GM23248 (cell line): Measurements from ENCODE around the gene COPS6. TPM values are rescaled to one million over a fixed set of nuclear protein-coding genes. Genes with fewer than 3 reads are reported as not detected.

Experiments
- DNase-seq: peaks from one replicate; pipeline ENCODE4 v3.0.0-alpha.2; 2015
- H2AFZ ChIP-seq: fragments of 200-600 bp; sonication (generic); 2 replicates; pipeline ENCODE4 v1.6.1; 2016; ENCODE audit warnings: antibody characterized with exemption
- H3F3A ChIP-seq: fragments of 200-600 bp; sonication (generic); 2 replicates; pipeline ENCODE4 v1.6.1; 2016; ENCODE audit warnings: mild to moderate bottlenecking, antibody characterized with exemption, mixed run types; ENCODE audit not compliant: insufficient read depth
- H3K27ac ChIP-seq: fragments of 200-600 bp; sonication (generic); 2 replicates; pipeline ENCODE4 v1.5.1; 2016; ENCODE audit warnings: mild to moderate bottlenecking
- H3K27me3 ChIP-seq: fragments of 200-600 bp; sonication (generic); replicated peaks from 2 replicates; pipeline ENCODE4 v1.6.1; 2016; ENCODE audit warnings: mild to moderate bottlenecking; ENCODE audit not compliant: insufficient read depth
- H3K36me3 ChIP-seq: fragments of 200-600 bp; sonication (generic); 2 replicates; pipeline ENCODE4 v1.6.1; 2016; ENCODE audit warnings: low read depth, mild to moderate bottlenecking
- H3K4me1 ChIP-seq: fragments of 200-600 bp; sonication (generic); 2 replicates; pipeline ENCODE4 v1.6.1; 2016; ENCODE audit warnings: mild to moderate bottlenecking; ENCODE audit not compliant: insufficient read depth
- H3K4me2 ChIP-seq: fragments of 200-600 bp; sonication (generic); one replicate; pipeline ENCODE4 v1.6.1; 2016; ENCODE audit warnings: mild to moderate bottlenecking; ENCODE audit not compliant: unreplicated experiment
- H3K4me3 ChIP-seq: fragments of 200-600 bp; sonication (generic); 2 replicates; pipeline ENCODE4 v1.5.1; 2016; ENCODE audit warnings: mild to moderate bottlenecking
- H3K79me2 ChIP-seq: fragments of 200-600 bp; sonication (generic); 2 replicates; pipeline ENCODE4 v1.6.1; 2016; ENCODE audit warnings: mild to moderate bottlenecking; ENCODE audit not compliant: insufficient read depth
- H3K9ac ChIP-seq: fragments of 200-600 bp; sonication (generic); 2 replicates; pipeline ENCODE4 v1.6.1; 2016; ENCODE audit warnings: mild to moderate bottlenecking
- H3K9me2 ChIP-seq: fragments of 200-600 bp; sonication (generic); 2 replicates; pipeline ENCODE4 v1.6.1; 2016; ENCODE audit warnings: mixed run types, mild to moderate bottlenecking, moderate library complexity; ENCODE audit not compliant: insufficient read depth
- H3K9me3 ChIP-seq: fragments of 200-600 bp; sonication (generic); one replicate; pipeline ENCODE4 v1.6.1; 2017; ENCODE audit warnings: low read depth
- H4K20me1 ChIP-seq: fragments of 200-600 bp; sonication (generic); 2 replicates; pipeline ENCODE4 v1.6.0; 2016; ENCODE audit not compliant: insufficient read depth
- EZH2 ChIP-seq: fragments of 200-600 bp; sonication (generic); IDR thresholded peaks from 2 replicates; pipeline ENCODE4 v1.6.1; 2018; ENCODE audit warnings: antibody characterized with exemption, mild to moderate bottlenecking; ENCODE audit not compliant: insufficient read depth, poor library complexity, severe bottlenecking
- EZH2phosphoT487 ChIP-seq: fragments of 200-600 bp; sonication (generic); IDR thresholded peaks from 2 replicates; pipeline ENCODE4 v1.6.1; 2018; ENCODE audit warnings: antibody characterized with exemption, moderate library complexity, mild to moderate bottlenecking, low read depth; ENCODE audit not compliant: insufficient read depth
- WGBS, 2 experiments: methylation state at CpG; one replicate each; pipeline ENCODE4 v1.1.6; 2015 to 2017; ENCODE audit warnings: low lambda C conversion rate in 2 of 2, low coverage in 1 of 2; ENCODE audit errors: missing lambda C conversion rate in 2 of 2; 5-methylcytosine and 5-hydroxymethylcytosine counted together
- in situ Hi-C: fragments of 300-500 bp; cut with MboI; formaldehyde crosslinking; loops from 2 replicates; pipeline ENCODE4 v1.15.0; 2020
- polyA plus RNA-seq: library from polyadenylated mRNA; unstranded; fragments of >200 nt; fragmentation: Nextera tagmentation; extraction: Ambion mirVana; gene quantifications from 2 replicates; pipeline ENCODE4 v1.2.1, GENCODE V29; 2016
- total RNA-seq: library from RNA; depleted of rRNA; stranded (reverse); fragments of >200 nt; shearing (Covaris generic); gene quantifications from 2 replicates; pipeline ENCODE4 v1.2.3, GENCODE V29; 2014

COPS6 gene
- total and polyA plus RNA-seq, 2 experiments from 2014 or later, result 79.1 to 214 TPM

GRCh38 chr7:100109521-100110163 is 20.9 kb downstream of the COPS6 start:
- no peak for DNase-seq
- H3K79me2 ChIP-seq, result no peaks in the 10 kb centered on the region
- no peaks in the 10 kb centered on the region for H3K9me2 ChIP-seq
- H3K9ac ChIP-seq, result no peak overlapping the region
- 80 to 81% methylated on average over 12 of the region's 12 CpGs for WGBS, 2 experiments
- H3K4me1 ChIP-seq, result no peaks in the 10 kb centered on the region
- H3K4me3 ChIP-seq, result no peak overlapping the region
- H4K20me1 ChIP-seq, result no peaks in the 10 kb centered on the region
- no peaks in the 10 kb centered on the region for H3F3A ChIP-seq
- no peak overlapping the region for H2AFZ ChIP-seq
- no peak overlapping the region for H3K27ac ChIP-seq
- H3K27me3 ChIP-seq, result no peaks in the 10 kb centered on the region
- 0 out of 2 replicates have a peak, but pooled peaks cover 4% of the 10 kb centered on the region for H3K36me3 ChIP-seq
- TF ChIP-seq EZH2phosphoT487 (no peak), EZH2 (no peak)
- no peaks in the 10 kb centered on the region for H3K9me3 ChIP-seq
- in situ Hi-C loops, result no loop called here
- H3K4me2 ChIP-seq, result no peak overlapping the region

GRCh38 chr7:100111156-100111555 is 22.4 kb downstream of the COPS6 start:
- in situ Hi-C loops, result no loop called here
- WGBS, 2 experiments, result 87 to 92% methylated on average over 7 of the region's 7 CpGs
- Histone ChIP-seq H3K4me1 (no peaks in the 10 kb centered on the region), H2AFZ (no peak overlapping the region), H3K9me2 (no peaks in the 10 kb centered on the region), H3K79me2 (no peaks in the 10 kb centered on the region), H3K27ac (no peak overlapping the region), H4K20me1 (no peaks in the 10 kb centered on the region), H3K27me3 (no peaks in the 10 kb centered on the region), H3F3A (no peaks in the 10 kb centered on the region), H3K4me2 (no peak overlapping the region), H3K9ac (no peak overlapping the region), H3K9me3 (no peaks in the 10 kb centered on the region), H3K36me3 (0 out of 2 replicates have a peak, but pooled peaks cover 4% of the 10 kb centered on the region), H3K4me3 (no peak overlapping the region)
- DNase-seq, result no peak
- no peak for TF ChIP-seq EZH2
- no peak for TF ChIP-seq EZH2phosphoT487

- Histone ChIP-seq H3K4me2 (no peak overlapping the region), H3K36me3 (0 out of 2 replicates have a peak, but pooled peaks cover 4% of the 10 kb centered on the region), H2AFZ (no peak overlapping the region), H3K79me2 (0 out of 2 replicates have a peak, but pooled peaks cover 3% of the 10 kb centered on the region), H4K20me1 (no peaks in the 10 kb centered on the region), H3K27ac (no peak overlapping the region), H3K4me1 (no peaks in the 10 kb centered on the region), H3K4me3 (no peak overlapping the region), H3K9me3 (no peaks in the 10 kb centered on the region), H3K9me2 (no peaks in the 10 kb centered on the region), H3F3A (no peaks in the 10 kb centered on the region), H3K27me3 (no peaks in the 10 kb centered on the region), H3K9ac (no peak overlapping the region)
- in situ Hi-C loops, result no loop called here
- 91 to 93% methylated on average over 12 to 13 of the region's 13 CpGs for WGBS, 2 experiments
- TF ChIP-seq EZH2phosphoT487, result no peak
- TF ChIP-seq EZH2, result no peak
- no peak for DNase-seq
Observed at GRCh38 chr7:100111914-100112313, 23.1 kb downstream of the COPS6 start.

GRCh38 chr7:100115026-100115425 is 26.3 kb downstream of the COPS6 start:
- no peaks in the 10 kb centered on the region for H3F3A ChIP-seq
- H3K36me3 ChIP-seq, result no peaks in the 10 kb centered on the region
- in situ Hi-C loops, result no loop called here
- 0 out of 2 replicates have a peak, but pooled peaks cover 6% of the 10 kb centered on the region for H3K4me1 ChIP-seq
- 83 to 88% methylated on average over 7 of the region's 7 CpGs for WGBS, 2 experiments
- no peak overlapping the region for H3K4me3 ChIP-seq
- DNase-seq, result no peak
- no peak overlapping the region for H3K4me2 ChIP-seq
- no peak for TF ChIP-seq EZH2
- no peak for TF ChIP-seq EZH2phosphoT487
- no peaks in the 10 kb centered on the region for H4K20me1 ChIP-seq
- H3K9me2 ChIP-seq, result no peaks in the 10 kb centered on the region
- no peaks in the 10 kb centered on the region for H3K27me3 ChIP-seq
- H3K27ac ChIP-seq, result no peak overlapping the region
- no peaks in the 10 kb centered on the region for H3K9me3 ChIP-seq
- H3K79me2 ChIP-seq, result peaks cover 17% of the 10 kb centered on the region
- no peak overlapping the region for H3K9ac ChIP-seq
- no peak overlapping the region for H2AFZ ChIP-seq
